ENCODE results near the gene ICAM1.
"Not testable (repeated sequence)": the region's sequence is repeated elsewhere in the genome, so short reads cannot be mapped to it uniquely, and the experiment has no call there.

ICAM1 gene
- total RNA-seq = 23.6 reads per million, percentile 50 among the genes with 10 or more reads in this experiment

- DNase-seq = peak; percentile 59
Observed at GRCh38 chr19:10270616-10271394, at the start of gene ICAM1. Gene ICAM1, plus strand, starts transcription at chr19:10271120. Its CDS starts 40 bp downstream, at chr19:10271160.

- no peak for DNase-seq
Observed at GRCh38 chr19:10222201-10222890, 48.6 kb upstream of the ICAM1 start.

- no peak for DNase-seq
Observed at GRCh38 chr19:10223488-10224213, 47.3 kb upstream of the ICAM1 start.

- DNase-seq = no peak
Observed at GRCh38 chr19:10224337-10224736, 46.6 kb upstream of the ICAM1 start.

- DNase-seq = no peak
Observed at GRCh38 chr19:10226021-10226375, 44.9 kb upstream of the ICAM1 start.

- no peak for DNase-seq
Observed at GRCh38 chr19:10226376-10227025, 44.4 kb upstream of the ICAM1 start.

- no peak for DNase-seq
Observed at GRCh38 chr19:10227026-10227971, 43.6 kb upstream of the ICAM1 start.

GRCh38 chr19:10228393-10228792, 42.5 kb upstream of the ICAM1 start:
- DNase-seq = no peak

- DNase-seq = peak; percentile 21
Observed at GRCh38 chr19:10228920-10229319, 42.0 kb upstream of the ICAM1 start.

GRCh38 chr19:10230173-10230860, 40.6 kb upstream of the ICAM1 start:
- peak; percentile 72 for DNase-seq

GRCh38 chr19:10230861-10231611, 39.9 kb upstream of the ICAM1 start, which contains the start of gene S1PR2:
Gene S1PR2, minus strand, starts transcription at chr19:10231331. Its CDS starts 6,426 bp downstream, at chr19:10224905.
- DNase-seq = peak; percentile 69

- DNase-seq = no peak
Observed at GRCh38 chr19:10231612-10232228, 39.2 kb upstream of the ICAM1 start.

- no peak for DNase-seq
Observed at GRCh38 chr19:10233946-10234345, 37.0 kb upstream of the ICAM1 start.

GRCh38 chr19:10235003-10235402, 35.9 kb upstream of the ICAM1 start:
- DNase-seq = no peak

GRCh38 chr19:10235409-10235808, 35.5 kb upstream of the ICAM1 start:
- DNase-seq = not testable (repeated sequence)

GRCh38 chr19:10237702-10238101, 33.2 kb upstream of the ICAM1 start:
- no peak for DNase-seq

GRCh38 chr19:10238172-10238783, 32.6 kb upstream of the ICAM1 start:
- DNase-seq = no peak

- not testable (repeated sequence) for DNase-seq
Observed at GRCh38 chr19:10241826-10242449, 29.0 kb upstream of the ICAM1 start.

- DNase-seq = no peak
Observed at GRCh38 chr19:10243606-10244005, 27.3 kb upstream of the ICAM1 start.

Measured in effector CD4-positive, alpha-beta T cell (primary cell).